HL-60 (cell line): Measurements from ENCODE around the gene ARHGEF37.
"Not testable (repeated sequence)": the region's sequence is repeated elsewhere in the genome, so short reads cannot be mapped to it uniquely, and the experiment has no call there.

Experiments
- DNase-seq, 2 experiments: peaks; one replicate each; pipeline ENCODE4 v3.0.0-alpha.2; 2010 to 2020; ENCODE audit warnings: low read depth in 1 of 2, low spot score in 1 of 2
- H3K27ac ChIP-seq: fragments of 250-450 bp; sonication (Bioruptor Pico); replicated peaks from 2 replicates; pipeline ENCODE4 v1.5.1; 2020; ENCODE audit warnings: mild to moderate bottlenecking, moderate library complexity
- H3K27me3 ChIP-seq: fragments of 250-450 bp; sonication (Bioruptor Pico); 2 replicates; pipeline ENCODE4 v1.5.1; 2021; ENCODE audit warnings: mild to moderate bottlenecking, moderate library complexity; ENCODE audit not compliant: insufficient read depth, poor library complexity, severe bottlenecking
- H3K4me3 ChIP-seq: replicated peaks from 2 replicates; pipeline ENCODE4 v1.5.1; 2011; ENCODE audit warnings: mild to moderate bottlenecking, control low read depth, low read length; ENCODE audit not compliant: insufficient read depth
- GABPA ChIP-seq: IDR thresholded peaks from 2 replicates; pipeline ENCODE4 v1.6.1; 2012; ENCODE audit warnings: low read depth
- POLR2AphosphoS5 ChIP-seq: IDR thresholded peaks from 2 replicates; pipeline ENCODE4 v1.6.1; 2012; ENCODE audit warnings: low read depth
- REST ChIP-seq: IDR thresholded peaks from 2 replicates; pipeline ENCODE4 v1.6.1; 2012; ENCODE audit warnings: low read depth; ENCODE audit not compliant: insufficient replicate concordance
- SPI1 ChIP-seq: IDR thresholded peaks from 2 replicates; pipeline ENCODE4 v1.6.1; 2012; ENCODE audit warnings: low read depth, mild to moderate bottlenecking, borderline replicate concordance
- TF ChIP-seq, protein P1 (sequence below): IDR thresholded peaks from one replicate; pipeline ENCODE4 v1.5.1; 2011; ENCODE audit warnings: low read length, control low read depth, inconsistent platforms; ENCODE audit not compliant: insufficient read depth

Gene ARHGEF37

GRCh38 chr5:149667829-149668330, 86.6 kb downstream of the ARHGEF37 start:
- TF ChIP-seq REST: no peak
- no peak for TF ChIP-seq POLR2AphosphoS5
- no peak for TF ChIP-seq SPI1
- TF ChIP-seq GABPA: no peak
- TF ChIP-seq, protein P1, sequence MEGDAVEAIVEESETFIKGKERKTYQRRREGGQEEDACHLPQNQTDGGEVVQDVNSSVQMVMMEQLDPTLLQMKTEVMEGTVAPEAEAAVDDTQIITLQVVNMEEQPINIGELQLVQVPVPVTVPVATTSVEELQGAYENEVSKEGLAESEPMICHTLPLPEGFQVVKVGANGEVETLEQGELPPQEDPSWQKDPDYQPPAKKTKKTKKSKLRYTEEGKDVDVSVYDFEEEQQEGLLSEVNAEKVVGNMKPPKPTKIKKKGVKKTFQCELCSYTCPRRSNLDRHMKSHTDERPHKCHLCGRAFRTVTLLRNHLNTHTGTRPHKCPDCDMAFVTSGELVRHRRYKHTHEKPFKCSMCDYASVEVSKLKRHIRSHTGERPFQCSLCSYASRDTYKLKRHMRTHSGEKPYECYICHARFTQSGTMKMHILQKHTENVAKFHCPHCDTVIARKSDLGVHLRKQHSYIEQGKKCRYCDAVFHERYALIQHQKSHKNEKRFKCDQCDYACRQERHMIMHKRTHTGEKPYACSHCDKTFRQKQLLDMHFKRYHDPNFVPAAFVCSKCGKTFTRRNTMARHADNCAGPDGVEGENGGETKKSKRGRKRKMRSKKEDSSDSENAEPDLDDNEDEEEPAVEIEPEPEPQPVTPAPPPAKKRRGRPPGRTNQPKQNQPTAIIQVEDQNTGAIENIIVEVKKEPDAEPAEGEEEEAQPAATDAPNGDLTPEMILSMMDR: no peak
- Histone ChIP-seq H3K27me3 (no peaks in the 10 kb centered on the region), H3K27ac (no peak overlapping the region), H3K4me3 (no peak overlapping the region)
- no peak for DNase-seq

GRCh38 chr5:149669273-149669672, 88.0 kb downstream of the ARHGEF37 start:
- H3K27ac ChIP-seq, DNase-seq, H3K27me3 ChIP-seq, H3K4me3 ChIP-seq: not testable (repeated sequence)

GRCh38 chr5:149671544-149671943, 90.2 kb downstream of the ARHGEF37 start:
- no peaks in the 10 kb centered on the region for H3K27me3 ChIP-seq
- TF ChIP-seq POLR2AphosphoS5: no peak
- H3K4me3 ChIP-seq: no peak overlapping the region
- no peak for DNase-seq
- no peak overlapping the region for H3K27ac ChIP-seq

- TF ChIP-seq GABPA (no peak), SPI1 (no peak), POLR2AphosphoS5 (no peak), REST (no peak)
- H3K4me3 ChIP-seq: no peak overlapping the region
- no peak overlapping the region for H3K27ac ChIP-seq
- H3K27me3 ChIP-seq: no peaks in the 10 kb centered on the region
- no peak for DNase-seq
These were observed 91.6 kb downstream of the ARHGEF37 start for GRCh38 chr5:149672701-149673476.

GRCh38 chr5:149674686-149675085, 93.4 kb downstream of the ARHGEF37 start:
- H3K4me3 ChIP-seq: no peak overlapping the region
- no peak for TF ChIP-seq REST
- no peak for TF ChIP-seq SPI1
- H3K27me3 ChIP-seq: no peaks in the 10 kb centered on the region
- no peak for DNase-seq
- H3K27ac ChIP-seq: no peak overlapping the region
